Lower leg skin (tissue), 3 donors: Measurements from ENCODE around the gene OTOP3.

Source experiments
- POLR2A ChIP-seq, 2 donors: fragments of 450-650 bp; IDR thresholded peaks; one replicate each; pipeline ENCODE4 v1.6.1; 2016 to 2017; ENCODE audit warnings: antibody characterized with exemption in 2 of 2, mild to moderate bottlenecking in 1 of 2, moderate library complexity in 1 of 2
- TF ChIP-seq, protein P1 (sequence below), 3 donors: fragments of 450-650 bp; IDR thresholded peaks; one replicate each; pipeline ENCODE4 v1.5.1; 2016; ENCODE audit warnings: antibody characterized with exemption in 3 of 3, mild to moderate bottlenecking in 3 of 3, moderate library complexity in 2 of 3

DNA sequence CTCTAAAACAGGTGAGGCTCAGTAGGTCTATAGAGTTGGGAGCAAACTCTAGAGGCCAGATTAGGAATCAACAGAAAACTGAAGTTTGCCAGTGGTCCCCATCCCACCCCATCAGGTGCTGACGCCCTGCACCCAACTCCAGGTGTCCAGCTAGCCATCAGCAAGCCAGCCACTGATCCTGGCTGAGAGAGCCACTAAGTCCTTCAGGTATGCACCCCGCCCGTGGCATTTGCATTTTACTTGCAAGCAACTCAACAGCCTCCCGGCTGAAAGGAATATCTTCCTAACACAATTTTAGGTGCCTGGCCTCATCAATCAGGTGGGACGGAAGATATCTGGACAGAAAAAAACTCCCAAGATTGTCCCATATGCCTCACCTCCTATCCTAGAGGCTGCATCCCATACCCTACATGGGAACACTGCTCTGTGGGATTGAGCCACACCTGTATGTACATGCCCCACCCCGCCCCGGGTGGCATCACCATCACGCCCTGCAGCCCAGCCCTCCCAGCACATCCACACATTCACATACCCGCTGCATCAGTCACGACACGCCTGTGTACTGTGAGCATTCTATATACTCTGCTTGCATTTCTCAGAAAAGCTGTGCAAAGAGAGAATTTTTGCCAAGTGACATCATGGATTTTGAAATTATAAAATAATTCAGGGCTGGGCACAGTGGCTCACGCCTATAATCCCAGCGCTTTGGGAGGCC, 8.3 kb downstream of the OTOP3 start:
- TF ChIP-seq, protein P1, sequence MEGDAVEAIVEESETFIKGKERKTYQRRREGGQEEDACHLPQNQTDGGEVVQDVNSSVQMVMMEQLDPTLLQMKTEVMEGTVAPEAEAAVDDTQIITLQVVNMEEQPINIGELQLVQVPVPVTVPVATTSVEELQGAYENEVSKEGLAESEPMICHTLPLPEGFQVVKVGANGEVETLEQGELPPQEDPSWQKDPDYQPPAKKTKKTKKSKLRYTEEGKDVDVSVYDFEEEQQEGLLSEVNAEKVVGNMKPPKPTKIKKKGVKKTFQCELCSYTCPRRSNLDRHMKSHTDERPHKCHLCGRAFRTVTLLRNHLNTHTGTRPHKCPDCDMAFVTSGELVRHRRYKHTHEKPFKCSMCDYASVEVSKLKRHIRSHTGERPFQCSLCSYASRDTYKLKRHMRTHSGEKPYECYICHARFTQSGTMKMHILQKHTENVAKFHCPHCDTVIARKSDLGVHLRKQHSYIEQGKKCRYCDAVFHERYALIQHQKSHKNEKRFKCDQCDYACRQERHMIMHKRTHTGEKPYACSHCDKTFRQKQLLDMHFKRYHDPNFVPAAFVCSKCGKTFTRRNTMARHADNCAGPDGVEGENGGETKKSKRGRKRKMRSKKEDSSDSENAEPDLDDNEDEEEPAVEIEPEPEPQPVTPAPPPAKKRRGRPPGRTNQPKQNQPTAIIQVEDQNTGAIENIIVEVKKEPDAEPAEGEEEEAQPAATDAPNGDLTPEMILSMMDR (IDR thresholded peaks at IDR 0.05), result no peak
- TF ChIP-seq POLR2A (IDR thresholded peaks at IDR 0.05), result no peak
